ENCODE measurements around the gene FAM180A. TPM values are rescaled to one million over a fixed set of nuclear protein-coding genes. Genes with fewer than 3 reads are reported as not detected.
"Not testable (repeated sequence)": the region's sequence is repeated elsewhere in the genome, so short reads cannot be mapped to it uniquely, and the experiment has no call there.

The FAM180A gene
- polyA plus RNA-seq, 1 experiment = 5.5 TPM

- Histone ChIP-seq H3K27ac (ENCODE audit: low read depth, low read length) (peak overlapping the region; percentile 80), H3K4me3 (ENCODE audit: low read depth, low read length) (no peak overlapping the region), H3K9me3 (ENCODE audit: control insufficient read depth, insufficient read depth, low read length) (no peaks in the 10 kb centered on the region), H3K27me3 (ENCODE audit: control insufficient read depth, insufficient read depth, low read length) (no peaks in the 10 kb centered on the region)
- POLR2A ChIA-PET = interaction anchor here (0.6 to 1.1 kb wide), 2 partner anchors 28 to 32 kb away, joined by 4 to 6 read pairs; no protein-coding TSS in a partner anchor
- CTCF ChIA-PET = interaction anchor here (0.6 to 1.7 kb wide), 7 partner anchors 34 to 255 kb away, joined by 3 to 9 read pairs (median 5); no protein-coding TSS in a partner anchor
- TF ChIP-seq CTCF (IDR thresholded peaks at IDR 0.05; ENCODE audit: low read depth, low read length) = no peak
- DNase-seq (ENCODE audit: low read depth, low spot score) = no peak
Measured at GRCh38 chr7:135743907-135744731, 4.5 kb downstream of the FAM180A start.

- H3K4me3 ChIP-seq (ENCODE audit: low read depth, low read length) = no peak overlapping the region
- no peak overlapping the region for H3K27ac ChIP-seq (ENCODE audit: low read depth, low read length)
- TF ChIP-seq CTCF (IDR thresholded peaks at IDR 0.05; ENCODE audit: low read depth, low read length) = no peak
- DNase-seq (ENCODE audit: low read depth, low spot score) = no peak
- ChIA-PET CTCF (no interaction called here), POLR2A (interaction anchor here (1.1 kb wide), 1 partner anchor 79 kb away, joined by 4 read pairs; no protein-coding TSS in a partner anchor)
- H3K27me3 ChIP-seq (ENCODE audit: control insufficient read depth, insufficient read depth, low read length) = no peaks in the 10 kb centered on the region
- H3K9me3 ChIP-seq (ENCODE audit: control insufficient read depth, insufficient read depth, low read length) = no peaks in the 10 kb centered on the region
Measured at GRCh38 chr7:135742371-135742770, 6.2 kb downstream of the FAM180A start.

- POLR2A ChIA-PET = interaction anchor here (1.1 kb wide), 1 partner anchor 79 kb away, joined by 4 read pairs; no protein-coding TSS in a partner anchor
- H3K9me3 ChIP-seq (ENCODE audit: control insufficient read depth, insufficient read depth, low read length) = no peaks in the 10 kb centered on the region
- DNase-seq (ENCODE audit: low read depth, low spot score) = no peak
- CTCF ChIA-PET = no interaction called here
- no peak for TF ChIP-seq CTCF (IDR thresholded peaks at IDR 0.05; ENCODE audit: low read depth, low read length)
- no peak overlapping the region for H3K27ac ChIP-seq (ENCODE audit: low read depth, low read length)
- H3K27me3 ChIP-seq (ENCODE audit: control insufficient read depth, insufficient read depth, low read length) = no peaks in the 10 kb centered on the region
- H3K4me3 ChIP-seq (ENCODE audit: low read depth, low read length) = no peak overlapping the region
Measured at GRCh38 chr7:135741905-135742304, 6.7 kb downstream of the FAM180A start.

- TF ChIP-seq CTCF (IDR thresholded peaks at IDR 0.05; ENCODE audit: low read depth, low read length) = no peak
- ChIA-PET POLR2A (interaction anchor here (0.6 kb wide), 1 partner anchor 22 kb away, joined by 5 read pairs; no protein-coding TSS in a partner anchor), CTCF (no interaction called here)
- Histone ChIP-seq H3K27me3 (ENCODE audit: control insufficient read depth, insufficient read depth, low read length) (no peaks in the 10 kb centered on the region), H3K9me3 (ENCODE audit: control insufficient read depth, insufficient read depth, low read length) (no peaks in the 10 kb centered on the region), H3K27ac (ENCODE audit: low read depth, low read length) (no peak overlapping the region), H3K4me3 (ENCODE audit: low read depth, low read length) (no peak overlapping the region)
- no peak for DNase-seq (ENCODE audit: low read depth, low spot score)
Measured at GRCh38 chr7:135740889-135741288, 7.7 kb downstream of the FAM180A start.

GRCh38 chr7:135737306-135737647 is 11.3 kb downstream of the FAM180A start:
- H3K9me3 ChIP-seq (ENCODE audit: control insufficient read depth, insufficient read depth, low read length); POLR2A ChIA-PET; DNase-seq (ENCODE audit: low read depth, low spot score); H3K27ac ChIP-seq (ENCODE audit: low read depth, low read length); H3K4me3 ChIP-seq (ENCODE audit: low read depth, low read length); H3K27me3 ChIP-seq (ENCODE audit: control insufficient read depth, insufficient read depth, low read length): not testable (repeated sequence)
- CTCF ChIA-PET = interaction anchor here (1.0 to 1.5 kb wide), 3 partner anchors 9 to 30 kb away, joined by 3 to 4 read pairs (median 3); no protein-coding TSS in a partner anchor
